ENCODE results near the gene LSM7.
A peak's percentile ranks its signal among the peaks of the same experiment; 100 is the strongest.

The LSM7 gene

DNA sequence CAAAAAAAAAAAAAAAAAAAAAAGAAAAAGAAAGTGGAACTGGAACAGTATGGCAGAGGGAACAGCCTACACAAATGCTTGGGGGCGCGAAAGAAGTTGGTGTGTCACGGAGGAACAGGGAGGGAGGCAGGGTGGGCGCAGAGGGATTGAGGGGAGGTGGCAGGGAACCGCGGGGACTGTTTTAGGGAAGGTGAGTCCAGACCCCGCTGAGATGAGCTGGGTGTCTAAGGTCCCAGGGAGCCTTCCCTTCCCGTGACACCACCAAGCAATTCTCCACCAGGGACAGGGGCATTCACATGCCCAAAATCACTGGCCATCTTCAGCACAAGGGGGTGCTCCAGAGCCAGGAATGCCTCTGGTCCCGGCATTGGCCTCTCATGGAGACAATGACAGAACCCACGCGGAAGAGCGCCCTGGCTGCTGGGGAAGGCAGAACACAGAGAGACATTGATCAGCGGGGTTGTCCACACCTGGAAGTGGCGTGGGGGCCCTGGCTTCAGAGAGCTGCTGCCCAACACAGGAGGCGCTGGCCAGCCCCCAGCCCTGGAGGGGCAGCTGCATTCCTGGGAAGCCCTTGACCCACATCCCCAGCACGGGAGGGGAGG is 53.4 kb downstream of the LSM7 start:
- no peak for DNase-seq

DNA sequence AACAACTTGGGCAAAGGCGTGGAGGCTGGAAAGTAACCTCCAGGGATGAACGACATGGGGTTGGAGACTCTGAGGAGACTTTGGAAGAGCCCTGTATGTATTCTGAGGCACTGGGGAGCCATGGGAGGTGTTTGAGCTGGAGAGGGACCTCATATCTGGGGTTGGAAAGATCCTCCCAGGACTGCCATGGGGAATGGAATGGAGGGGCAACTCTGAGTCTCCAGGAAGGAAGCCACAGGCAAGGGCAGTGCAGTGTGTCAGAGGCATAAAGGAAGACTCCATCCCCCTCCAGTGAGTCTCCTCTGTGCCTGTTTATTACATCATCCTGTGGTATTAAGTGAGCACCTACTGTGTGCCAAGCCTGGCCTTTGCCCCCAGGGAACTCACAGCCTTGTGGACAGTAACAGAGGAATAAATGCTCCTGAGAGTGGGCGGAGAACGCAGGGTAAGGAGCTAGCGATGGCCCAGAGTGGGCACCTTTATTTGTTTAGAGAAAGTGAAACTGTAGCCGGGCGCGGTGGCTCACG is 54.1 kb downstream of the LSM7 start:
- no peak for DNase-seq

DNA sequence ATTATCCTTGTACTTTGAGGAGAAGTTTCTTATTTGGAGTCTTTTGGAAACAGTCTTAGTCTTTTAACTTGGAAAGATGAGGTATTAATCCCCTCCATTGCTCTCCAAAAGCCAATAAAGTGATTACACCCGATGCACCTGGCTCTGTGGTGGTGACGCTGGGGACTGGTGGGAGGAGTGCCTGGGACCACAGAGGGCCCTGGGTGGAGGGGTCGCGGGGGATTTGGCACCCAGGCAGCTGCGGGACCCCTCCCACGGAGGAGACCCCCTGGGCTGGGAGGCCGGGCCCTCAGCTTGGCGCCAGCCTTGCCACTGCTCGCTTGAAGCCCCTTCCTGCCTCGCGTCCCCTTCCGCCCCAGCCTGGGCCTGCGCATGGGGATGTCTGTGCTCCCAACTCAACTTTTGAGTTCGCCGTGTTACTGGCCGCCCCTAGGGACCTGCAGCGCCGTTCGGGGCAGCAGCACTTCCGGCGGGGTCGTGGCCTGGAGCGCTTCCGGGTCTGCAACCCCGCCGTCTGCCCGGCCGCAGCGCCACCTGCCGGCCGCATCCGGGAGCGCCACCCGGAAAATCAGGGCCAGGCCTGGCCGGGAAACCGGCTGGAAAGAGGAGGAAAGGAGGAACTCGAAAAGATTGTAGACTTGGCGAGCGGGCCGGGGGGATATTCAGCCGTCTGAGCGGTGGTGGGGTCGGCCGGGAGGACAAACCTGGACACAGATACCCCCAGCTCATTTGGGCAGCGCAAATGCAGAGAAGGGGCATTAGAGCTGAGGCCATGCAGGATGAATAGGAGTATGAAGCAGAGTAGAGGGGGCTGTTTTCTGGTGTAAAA is 54.8 kb downstream of the LSM7 start:
- DNase-seq: peak; percentile 60 to 68 (median 64)

Measured in activated CD4-positive, CD25-positive, alpha-beta regulatory T cell (primary cell).